Activated naive CD8-positive, alpha-beta T cell (primary cell): ENCODE results near the gene PAK4.

Experiments used
- H3K27ac Mint-ChIP-seq: one replicate; pipeline ENCODE4 v1.8.0; 2021; ENCODE audit warnings: mixed read lengths
- H3K27me3 Mint-ChIP-seq: one replicate; pipeline ENCODE4 v1.8.0; 2021; ENCODE audit warnings: mixed read lengths
- H3K36me3 Mint-ChIP-seq: one replicate; pipeline ENCODE4 v1.8.0; 2021; ENCODE audit warnings: mixed read lengths
- H3K4me1 Mint-ChIP-seq: one replicate; pipeline ENCODE4 v1.8.0; 2021; ENCODE audit warnings: low read depth, mixed read lengths
- H3K4me3 Mint-ChIP-seq: one replicate; pipeline ENCODE4 v1.8.0; 2021; ENCODE audit warnings: mild to moderate bottlenecking, mixed read lengths
- H3K9me3 Mint-ChIP-seq: one replicate; pipeline ENCODE4 v1.8.0; 2021; ENCODE audit warnings: low read depth, mixed read lengths

Gene PAK4

GRCh38 chr19:39181500-39182173, 56.1 kb downstream of the PAK4 start:
- H3K4me3 Mint-ChIP-seq: no peak overlapping the region

DNA sequence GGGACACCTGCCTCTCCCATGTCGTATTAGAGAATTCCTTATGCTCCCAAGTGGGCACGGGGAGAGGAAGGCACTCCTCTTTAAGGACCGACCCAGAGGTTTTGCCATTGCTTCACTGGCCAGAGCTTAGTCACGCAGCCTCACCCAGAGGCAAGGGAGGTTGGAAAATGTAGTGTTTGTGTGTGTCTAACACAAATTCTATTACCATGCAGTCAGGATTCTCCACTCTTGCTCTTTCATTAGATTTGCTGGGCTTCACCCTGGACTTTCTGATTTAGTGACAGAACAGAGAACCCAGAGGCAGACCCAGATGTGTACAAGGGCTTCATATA, 56.6 kb downstream of the PAK4 start:
- Mint-ChIP-seq H3K4me3 (no peak overlapping the region), H3K27me3 (peaks cover under 1% of the 10 kb centered on the region), H3K4me1 (no peaks in the 10 kb centered on the region), H3K36me3 (no peaks in the 10 kb centered on the region), H3K9me3 (no peaks in the 10 kb centered on the region), H3K27ac (no peak overlapping the region)

More at GRCh38 chr19:39181500-39182173, 56.1 kb downstream of the PAK4 start:
- Mint-ChIP-seq H3K9me3 (no peaks in the 10 kb centered on the region), H3K4me1 (no peaks in the 10 kb centered on the region), H3K27me3 (no peaks in the 10 kb centered on the region), H3K27ac (no peak overlapping the region), H3K36me3 (no peaks in the 10 kb centered on the region)

DNA sequence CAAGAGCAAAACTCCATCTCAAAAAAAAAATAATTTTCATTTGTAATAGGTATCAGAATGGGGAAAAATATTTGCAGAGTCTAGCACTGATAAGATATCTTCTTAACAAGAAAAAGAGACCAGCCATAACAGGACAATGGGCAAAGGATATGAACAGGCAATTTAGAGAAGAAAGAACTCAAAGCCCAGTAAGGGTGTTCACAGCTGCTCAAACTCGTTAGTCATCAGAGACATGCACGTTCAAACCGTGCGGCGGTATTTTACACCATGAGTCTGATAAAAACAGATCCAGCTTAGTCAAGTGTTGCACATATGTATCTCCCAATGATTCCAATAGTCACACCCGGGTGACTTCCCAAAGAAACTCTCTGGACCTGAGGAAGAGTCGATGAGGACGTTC, 57.5 kb downstream of the PAK4 start:
- Mint-ChIP-seq H3K4me1 (no peaks in the 10 kb centered on the region), H3K27ac (no peak overlapping the region), H3K27me3 (peaks cover 1% of the 10 kb centered on the region), H3K9me3 (no peaks in the 10 kb centered on the region), H3K4me3 (no peak overlapping the region), H3K36me3 (no peaks in the 10 kb centered on the region)

DNA sequence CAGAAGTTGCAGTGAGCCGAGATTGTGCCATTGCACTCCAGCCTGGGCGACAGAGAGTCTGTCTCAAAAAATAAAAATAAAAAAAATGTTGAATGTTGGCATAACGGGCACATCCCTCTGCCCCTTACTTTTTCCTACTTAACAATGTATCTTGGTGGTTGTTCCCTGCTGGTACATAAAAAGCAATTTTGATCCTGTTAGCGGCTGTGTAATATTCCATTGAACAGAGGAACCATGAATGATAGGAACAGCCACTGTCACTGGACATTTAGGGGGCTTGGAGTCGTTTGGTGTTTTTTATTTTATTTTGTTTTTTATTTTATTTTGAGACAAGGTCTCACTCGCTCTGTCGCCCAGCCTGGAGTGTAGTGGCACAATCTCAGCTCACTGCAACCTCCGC, 60.8 kb downstream of the PAK4 start:
- no peaks in the 10 kb centered on the region for H3K9me3 Mint-ChIP-seq
- no peak overlapping the region for H3K4me3 Mint-ChIP-seq
- no peaks in the 10 kb centered on the region for H3K36me3 Mint-ChIP-seq
- no peak overlapping the region for H3K27ac Mint-ChIP-seq
- H3K27me3 Mint-ChIP-seq: peaks cover 9% of the 10 kb centered on the region
- H3K4me1 Mint-ChIP-seq: no peaks in the 10 kb centered on the region

DNA sequence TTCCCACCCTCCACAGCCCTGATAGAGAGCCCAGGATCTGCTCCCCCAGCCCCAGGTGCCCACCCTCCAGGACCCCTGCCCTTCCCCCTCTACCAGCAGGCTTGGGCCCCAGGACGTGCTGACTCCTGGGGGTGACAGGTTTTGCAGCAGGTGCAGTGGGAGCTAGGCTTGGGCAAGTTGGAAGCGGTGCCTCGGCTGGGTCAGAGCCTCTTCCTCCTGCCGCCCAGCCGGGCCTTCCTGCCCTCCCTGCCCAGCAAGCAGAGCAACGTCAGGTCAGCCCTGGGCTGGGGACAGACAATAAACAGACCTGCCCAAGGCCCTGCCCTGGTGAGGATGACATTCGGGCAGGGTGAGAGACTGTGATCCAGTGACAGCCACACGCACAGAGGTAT, 62.0 kb downstream of the PAK4 start:
- H3K27ac Mint-ChIP-seq: no peak overlapping the region
- H3K9me3 Mint-ChIP-seq: no peaks in the 10 kb centered on the region
- H3K4me3 Mint-ChIP-seq: no peak overlapping the region
- peaks cover 11% of the 10 kb centered on the region for H3K27me3 Mint-ChIP-seq
- H3K36me3 Mint-ChIP-seq: no peaks in the 10 kb centered on the region
- no peaks in the 10 kb centered on the region for H3K4me1 Mint-ChIP-seq

DNA sequence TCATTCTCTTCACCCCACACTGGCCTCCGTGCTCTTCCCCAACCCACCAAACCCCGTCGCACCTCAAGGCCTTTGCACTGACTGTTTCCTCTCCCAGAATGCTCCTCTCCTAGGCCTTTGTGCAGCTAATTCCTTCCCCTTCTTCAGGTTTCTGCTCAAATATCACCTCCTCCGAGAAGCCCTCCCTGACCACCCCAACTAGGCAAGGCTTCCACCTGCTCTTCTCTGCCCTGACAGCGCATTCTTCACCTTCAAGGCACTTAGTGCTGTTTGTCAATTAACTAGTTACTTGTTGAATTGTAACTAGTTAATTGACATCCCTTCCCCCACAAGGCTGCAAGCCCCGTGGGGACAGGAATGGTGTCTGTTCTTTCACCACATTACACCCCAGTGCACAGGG, 63.4 kb downstream of the PAK4 start:
- no peak overlapping the region for H3K4me3 Mint-ChIP-seq
- H3K4me1 Mint-ChIP-seq: no peaks in the 10 kb centered on the region
- H3K27me3 Mint-ChIP-seq: peaks cover 16% of the 10 kb centered on the region
- H3K36me3 Mint-ChIP-seq: no peaks in the 10 kb centered on the region
- no peak overlapping the region for H3K27ac Mint-ChIP-seq
- no peaks in the 10 kb centered on the region for H3K9me3 Mint-ChIP-seq

- Mint-ChIP-seq H3K27ac (no peak overlapping the region), H3K4me1 (peaks cover 9% of the 10 kb centered on the region), H3K4me3 (no peak overlapping the region), H3K9me3 (no peaks in the 10 kb centered on the region), H3K36me3 (no peaks in the 10 kb centered on the region), H3K27me3 (peaks cover 24% of the 10 kb centered on the region)
These were observed 65.2 kb downstream of the PAK4 start for GRCh38 chr19:39190768-39191167.

GRCh38 chr19:39192846-39193245, 67.3 kb downstream of the PAK4 start:
- no peak overlapping the region for H3K4me3 Mint-ChIP-seq
- H3K4me1 Mint-ChIP-seq: peaks cover 22% of the 10 kb centered on the region
- no peak overlapping the region for H3K27ac Mint-ChIP-seq
- H3K27me3 Mint-ChIP-seq: peaks cover 30% of the 10 kb centered on the region
- no peaks in the 10 kb centered on the region for H3K36me3 Mint-ChIP-seq
- no peaks in the 10 kb centered on the region for H3K9me3 Mint-ChIP-seq

DNA sequence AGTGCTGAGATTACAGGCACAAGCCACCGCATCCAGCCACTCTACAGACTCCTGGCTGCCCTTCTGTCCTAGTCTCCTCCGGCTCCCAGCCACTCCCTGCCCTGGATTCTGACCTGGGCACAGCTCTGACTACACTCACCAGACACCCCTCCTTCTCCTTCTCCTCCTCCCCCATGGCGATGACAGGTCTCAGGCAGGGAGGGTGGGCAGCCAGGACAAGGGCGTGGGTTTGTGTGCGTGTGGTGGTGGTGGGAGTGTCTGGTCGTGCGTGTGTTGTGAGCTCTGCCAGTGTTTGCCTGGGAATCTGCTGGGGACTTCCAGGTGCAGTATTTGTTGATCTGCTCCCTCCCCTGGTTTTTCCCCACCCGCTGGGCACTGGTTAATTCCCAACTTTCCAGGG, 68.2 kb downstream of the PAK4 start:
- no peak overlapping the region for H3K4me3 Mint-ChIP-seq
- peaks cover 36% of the 10 kb centered on the region for H3K27me3 Mint-ChIP-seq
- H3K9me3 Mint-ChIP-seq: no peaks in the 10 kb centered on the region
- H3K4me1 Mint-ChIP-seq: peaks cover 22% of the 10 kb centered on the region
- no peak overlapping the region for H3K27ac Mint-ChIP-seq
- no peaks in the 10 kb centered on the region for H3K36me3 Mint-ChIP-seq

GRCh38 chr19:39194832-39195542, 69.4 kb downstream of the PAK4 start:
- Mint-ChIP-seq H3K4me1 (peaks cover 22% of the 10 kb centered on the region), H3K4me3 (peak overlapping the region; percentile 61), H3K27me3 (peaks cover 33% of the 10 kb centered on the region), H3K36me3 (no peaks in the 10 kb centered on the region), H3K9me3 (no peaks in the 10 kb centered on the region), H3K27ac (no peak overlapping the region)

DNA sequence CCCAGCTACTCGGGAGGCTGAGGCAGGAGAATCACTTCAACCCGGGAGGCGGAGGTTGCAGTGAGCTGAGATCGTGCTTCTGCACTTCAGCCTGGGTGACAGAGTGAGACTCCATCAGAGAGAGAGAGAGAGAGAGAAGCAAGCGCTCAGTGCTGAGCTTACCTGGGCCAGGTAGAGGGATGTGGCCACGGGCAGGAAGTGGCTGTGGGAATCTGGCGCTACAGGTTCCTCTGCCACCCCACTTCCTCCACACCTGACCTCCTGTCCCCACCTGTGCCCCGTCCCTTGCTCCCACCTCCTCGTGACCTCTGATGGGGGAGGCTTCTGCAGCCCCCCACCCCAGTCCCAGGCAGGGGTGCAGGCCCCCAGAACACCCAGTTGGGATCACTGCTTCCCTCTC, 70.2 kb downstream of the PAK4 start:
- Mint-ChIP-seq H3K27me3 (peaks cover 32% of the 10 kb centered on the region), H3K9me3 (no peaks in the 10 kb centered on the region), H3K4me1 (peaks cover 22% of the 10 kb centered on the region), H3K4me3 (peak overlapping the region; percentile 61), H3K36me3 (no peaks in the 10 kb centered on the region), H3K27ac (no peak overlapping the region)

DNA sequence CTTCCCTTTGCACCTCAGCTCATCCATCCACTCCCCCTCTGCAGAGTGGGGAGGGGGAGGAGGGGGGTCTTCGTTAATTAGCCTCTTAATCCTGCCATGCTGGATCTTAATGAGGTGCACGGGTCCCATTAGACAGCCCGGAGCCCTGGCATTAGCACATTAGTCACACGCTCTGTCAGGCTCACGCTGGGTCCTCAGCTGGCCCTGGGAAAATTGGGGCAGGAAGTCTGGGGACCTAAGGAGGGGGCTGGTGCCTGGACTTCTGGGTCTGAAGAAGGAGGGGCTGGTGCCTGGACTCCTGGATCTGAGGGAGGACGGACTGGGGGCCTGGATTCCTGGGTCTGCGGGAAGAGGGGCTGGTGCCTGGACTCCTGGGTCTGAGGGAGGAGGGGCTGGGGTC, 70.7 kb downstream of the PAK4 start:
- Mint-ChIP-seq H3K36me3 (no peaks in the 10 kb centered on the region), H3K4me1 (peaks cover 22% of the 10 kb centered on the region), H3K9me3 (no peaks in the 10 kb centered on the region), H3K4me3 (peak overlapping the region; percentile 40), H3K27ac (no peak overlapping the region), H3K27me3 (peaks cover 36% of the 10 kb centered on the region)

- no peaks in the 10 kb centered on the region for H3K9me3 Mint-ChIP-seq
- H3K4me1 Mint-ChIP-seq: peaks cover 22% of the 10 kb centered on the region
- peaks cover 39% of the 10 kb centered on the region for H3K27me3 Mint-ChIP-seq
- H3K36me3 Mint-ChIP-seq: no peaks in the 10 kb centered on the region
- H3K4me3 Mint-ChIP-seq: peak within 1 kb of the TSS; percentile 81
- no peak within 1 kb of the TSS for H3K27ac Mint-ChIP-seq
These were observed 71.4 kb downstream of the PAK4 start, which contains the start of gene NCCRP1 for GRCh38 chr19:39196860-39197562. Gene NCCRP1 (plus strand): TSS chr19:39196964. CDS start chr19:39196983, 19 bp downstream.

DNA sequence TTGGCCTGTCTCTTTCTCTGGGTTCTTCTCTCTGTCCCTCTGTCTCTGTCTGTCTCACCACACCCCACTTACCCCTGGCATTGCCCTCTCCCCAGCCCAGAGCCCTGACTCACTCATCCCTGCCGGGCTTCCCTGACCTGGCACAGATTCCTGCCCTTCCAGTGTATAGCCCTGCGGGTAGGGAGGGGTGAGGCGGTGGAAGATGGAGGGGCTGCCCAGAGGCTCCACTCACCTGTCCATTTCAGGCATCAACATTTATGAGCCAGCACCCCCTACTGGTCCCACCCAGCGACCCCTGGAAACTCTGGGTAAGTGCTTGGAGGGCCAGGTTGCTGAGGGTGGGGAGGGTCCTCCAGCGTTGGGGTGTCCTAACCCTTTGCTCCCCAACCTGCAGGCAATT, 72.2 kb downstream of the PAK4 start:
- peaks cover 22% of the 10 kb centered on the region for H3K4me1 Mint-ChIP-seq
- no peak overlapping the region for H3K27ac Mint-ChIP-seq
- H3K27me3 Mint-ChIP-seq: peaks cover 42% of the 10 kb centered on the region
- peak overlapping the region; percentile 81 for H3K4me3 Mint-ChIP-seq
- H3K36me3 Mint-ChIP-seq: no peaks in the 10 kb centered on the region
- H3K9me3 Mint-ChIP-seq: no peaks in the 10 kb centered on the region

GRCh38 chr19:39199025-39199424, 73.4 kb downstream of the PAK4 start:
- Mint-ChIP-seq H3K4me1 (peaks cover 25% of the 10 kb centered on the region), H3K36me3 (no peaks in the 10 kb centered on the region), H3K27me3 (peaks cover 39% of the 10 kb centered on the region), H3K9me3 (no peaks in the 10 kb centered on the region), H3K27ac (no peak overlapping the region), H3K4me3 (no peak overlapping the region)
